Fibroblast of lung (primary cell): ENCODE measurements around the gene ZFPM1. TPM values are rescaled to one million over a fixed set of nuclear protein-coding genes. Genes with fewer than 3 reads are reported as not detected.
"Not testable (repeated sequence)": the region's sequence is repeated elsewhere in the genome, so short reads cannot be mapped to it uniquely, and the experiment has no call there.

Source experiments
- DNase-seq, 2 donors: peaks; one replicate each; pipeline versions ENCODE4 v3.0.0 to v3.0.0-alpha.2; 2010; ENCODE audit warnings: low read depth in 2 of 2
- H2AFZ ChIP-seq: 2 replicates; pipeline ENCODE4 v1.5.1; 2012; ENCODE audit warnings: low read length, control low read depth, inconsistent platforms
- H3K27ac ChIP-seq: 2 replicates; pipeline ENCODE4 v1.5.1; 2011; ENCODE audit warnings: low read length, control low read depth; ENCODE audit not compliant: insufficient read depth
- H3K27me3 ChIP-seq: 2 replicates; pipeline ENCODE4 v1.5.1; 2011; ENCODE audit warnings: mild to moderate bottlenecking, low read length; ENCODE audit not compliant: control insufficient read depth, insufficient read depth
- H3K36me3 ChIP-seq: 2 replicates; pipeline ENCODE4 v1.5.1; 2011; ENCODE audit warnings: low read length; ENCODE audit not compliant: control insufficient read depth, insufficient read depth
- H3K4me1 ChIP-seq: 2 replicates; pipeline ENCODE4 v1.5.1; 2011; ENCODE audit warnings: low read length; ENCODE audit not compliant: control insufficient read depth, insufficient read depth; ENCODE audit errors: extremely low read depth
- H3K4me2 ChIP-seq: 2 replicates; pipeline ENCODE4 v1.5.1; 2011; ENCODE audit warnings: low read length, control low read depth; ENCODE audit not compliant: insufficient read depth; ENCODE audit errors: extremely low read depth
- H3K4me3 ChIP-seq, 4 experiments: fragments of 200-600 bp in 1 of 4; sonication (generic) in 1 of 4; replicated peaks in 1 of 4; 2 replicates each; pipeline ENCODE4 v1.5.1; 2011 to 2016; ENCODE audit warnings: low read length in 4 of 4, low read depth in 3 of 4, mild to moderate bottlenecking in 3 of 4, control low read depth in 2 of 4, inconsistent platforms in 1 of 4, mixed read lengths in 1 of 4; ENCODE audit not compliant: insufficient read depth in 1 of 4; ENCODE audit errors: control extremely low read depth in 1 of 4
- H3K79me2 ChIP-seq: 2 replicates; pipeline ENCODE4 v1.5.1; 2012; ENCODE audit warnings: mild to moderate bottlenecking, low read length, inconsistent platforms; ENCODE audit not compliant: control insufficient read depth, insufficient read depth
- H3K9ac ChIP-seq: 2 replicates; pipeline ENCODE4 v1.5.1; 2011; ENCODE audit warnings: mild to moderate bottlenecking, low read length, control low read depth; ENCODE audit not compliant: insufficient read depth
- H3K9me3 ChIP-seq: 2 replicates; pipeline ENCODE4 v1.5.1; 2012; ENCODE audit warnings: low read depth, low read length; ENCODE audit not compliant: control insufficient read depth, insufficient read depth
- H4K20me1 ChIP-seq: 2 replicates; pipeline ENCODE4 v1.5.1; 2011; ENCODE audit warnings: low read length; ENCODE audit not compliant: control insufficient read depth, insufficient read depth; ENCODE audit errors: extremely low read depth
- CTCF ChIP-seq, 2 donors: IDR thresholded peaks in 1 of 2; conservative IDR thresholded peaks in 1 of 2; 1 replicate in 1 of 2; 2 replicates in 1 of 2; pipeline ENCODE4 v1.5.1; 2011 to 2012; ENCODE audit warnings: low read length in 2 of 2, control low read depth in 1 of 2, inconsistent platforms in 1 of 2, low read depth in 1 of 2, mild to moderate bottlenecking in 1 of 2
- EZH2 ChIP-seq: IDR thresholded peaks from 2 replicates; pipeline ENCODE4 v1.5.1; 2012; ENCODE audit warnings: low read length, control low read depth, mild to moderate bottlenecking; ENCODE audit errors: missing control alignments
- polyA plus RNA-seq, 2 donors: library from polyadenylated mRNA; depleted of rRNA in 1 of 2; stranded (reverse) in 1 of 2; unstranded in 1 of 2; fragments of >200 nt; gene quantifications; 2 replicates each; pipeline ENCODE4 v1.2.1, GENCODE V29; 2011 to 2012; ENCODE audit warnings: missing spikeins in 1 of 2
- total RNA-seq: library from RNA; depleted of rRNA; stranded (reverse); fragments of >200 nt; gene quantifications from 2 replicates; pipeline ENCODE4 v1.2.1, GENCODE V29; 2014

Gene ZFPM1
- total and polyA plus RNA-seq, 2 donors (not counting 1 experiment from before 2014, with no cell fraction given), result 0.27 to 1.7 TPM

GRCh38 chr16:88482630-88483391 lies 29.7 kb downstream of the ZFPM1 start:
- TF ChIP-seq CTCF (conservative IDR thresholded peaks at IDR 0.05 in 1 of 2, IDR thresholded peaks at IDR 0.05 in 1 of 2; ENCODE audit: low read depth in 1 of 2, low read length in 2 of 2) (no peak), EZH2 (no peak)
- Histone ChIP-seq H3K79me2 (no peaks in the 10 kb centered on the region), H4K20me1 (no peaks in the 10 kb centered on the region), H3K9ac (no peak overlapping the region), H3K27ac (no peak overlapping the region), H3K9me3 (no peaks in the 10 kb centered on the region), H3K27me3 (no peaks in the 10 kb centered on the region), H3K4me3 (no peak overlapping the region), H2AFZ (no peak overlapping the region), H3K4me2 (no peak overlapping the region), H3K36me3 (no peaks in the 10 kb centered on the region), H3K4me1 (no peaks in the 10 kb centered on the region)
- DNase-seq, result no peak

GRCh38 chr16:88483392-88483641 lies 30.2 kb downstream of the ZFPM1 start:
- H3K9me3 ChIP-seq, result no peaks in the 10 kb centered on the region
- H3K27me3 ChIP-seq, result no peaks in the 10 kb centered on the region
- H2AFZ ChIP-seq, result no peak overlapping the region
- H3K27ac ChIP-seq, result no peak overlapping the region
- H3K9ac ChIP-seq, result no peak overlapping the region
- H3K4me2 ChIP-seq, result no peak overlapping the region
- H4K20me1 ChIP-seq, result no peaks in the 10 kb centered on the region
- H3K36me3 ChIP-seq, result no peaks in the 10 kb centered on the region
- no peaks in the 10 kb centered on the region for H3K79me2 ChIP-seq
- H3K4me1 ChIP-seq, result no peaks in the 10 kb centered on the region
- H3K4me3 ChIP-seq, result no peak overlapping the region
- TF ChIP-seq CTCF (conservative IDR thresholded peaks at IDR 0.05 in 1 of 2, IDR thresholded peaks at IDR 0.05 in 1 of 2; ENCODE audit: low read depth in 1 of 2, low read length in 2 of 2) (no peak), EZH2 (no peak)
- DNase-seq, result no peak

GRCh38 chr16:88484505-88485365 lies 31.7 kb downstream of the ZFPM1 start:
- H3K9ac ChIP-seq, result no peak overlapping the region
- no peak overlapping the region for H3K4me3 ChIP-seq
- H3K9me3 ChIP-seq, result no peaks in the 10 kb centered on the region
- TF ChIP-seq CTCF (conservative IDR thresholded peaks at IDR 0.05 in 1 of 2, IDR thresholded peaks at IDR 0.05 in 1 of 2; ENCODE audit: low read depth in 1 of 2, low read length in 2 of 2), result no peak
- TF ChIP-seq EZH2, result no peak
- H3K36me3 ChIP-seq, result no peaks in the 10 kb centered on the region
- no peak overlapping the region for H3K27ac ChIP-seq
- no peak for DNase-seq
- no peaks in the 10 kb centered on the region for H4K20me1 ChIP-seq
- H3K79me2 ChIP-seq, result no peaks in the 10 kb centered on the region
- no peaks in the 10 kb centered on the region for H3K27me3 ChIP-seq
- no peaks in the 10 kb centered on the region for H3K4me1 ChIP-seq
- H3K4me2 ChIP-seq, result no peak overlapping the region
- no peak overlapping the region for H2AFZ ChIP-seq

GRCh38 chr16:88485366-88485741 lies 32.3 kb downstream of the ZFPM1 start:
- H3K4me2 ChIP-seq, H4K20me1 ChIP-seq, H3K27ac ChIP-seq, H2AFZ ChIP-seq, H3K4me1 ChIP-seq, DNase-seq, H3K79me2 ChIP-seq, H3K36me3 ChIP-seq, H3K27me3 ChIP-seq, H3K9ac ChIP-seq, H3K4me3 ChIP-seq, H3K9me3 ChIP-seq: not testable (repeated sequence)
